Activated naive CD4-positive, alpha-beta T cell treated with anti-CD3 and anti-CD28 coated beads, Interleukin-2, amount 50 U/mL, for 24 hours (primary cell): Measurements from ENCODE around the gene PARD3B.
"Not testable (repeated sequence)": the region's sequence is repeated elsewhere in the genome, so short reads cannot be mapped to it uniquely, and the experiment has no call there.

Experiments used
- H3K27ac Mint-ChIP-seq: one replicate; pipeline ENCODE4 v1.8.0; 2021; ENCODE audit warnings: mild to moderate bottlenecking, mixed read lengths
- H3K27me3 Mint-ChIP-seq: one replicate; pipeline ENCODE4 v1.8.0; 2021; ENCODE audit warnings: mixed read lengths
- H3K36me3 Mint-ChIP-seq: one replicate; pipeline ENCODE4 v1.8.0; 2021; ENCODE audit warnings: mixed read lengths
- H3K4me1 Mint-ChIP-seq: one replicate; pipeline ENCODE4 v1.8.0; 2021; ENCODE audit warnings: mixed read lengths
- H3K4me3 Mint-ChIP-seq: one replicate; pipeline ENCODE4 v1.8.0; 2021; ENCODE audit warnings: mild to moderate bottlenecking, mixed read lengths
- H3K9me3 Mint-ChIP-seq: one replicate; pipeline ENCODE4 v1.8.0; 2021; ENCODE audit warnings: mixed read lengths

Gene PARD3B

GRCh38 chr2:204533629-204534370 is 11.5 kb upstream of the PARD3B start:
- no peak overlapping the region for H3K4me3 Mint-ChIP-seq
- no peaks in the 10 kb centered on the region for H3K36me3 Mint-ChIP-seq
- H3K27ac Mint-ChIP-seq: no peak overlapping the region
- no peaks in the 10 kb centered on the region for H3K9me3 Mint-ChIP-seq
- H3K27me3 Mint-ChIP-seq: peaks cover 6% of the 10 kb centered on the region
- H3K4me1 Mint-ChIP-seq: no peaks in the 10 kb centered on the region

GRCh38 chr2:204535356-204535755 is 9.9 kb upstream of the PARD3B start:
- H3K27ac Mint-ChIP-seq: no peak overlapping the region

DNA sequence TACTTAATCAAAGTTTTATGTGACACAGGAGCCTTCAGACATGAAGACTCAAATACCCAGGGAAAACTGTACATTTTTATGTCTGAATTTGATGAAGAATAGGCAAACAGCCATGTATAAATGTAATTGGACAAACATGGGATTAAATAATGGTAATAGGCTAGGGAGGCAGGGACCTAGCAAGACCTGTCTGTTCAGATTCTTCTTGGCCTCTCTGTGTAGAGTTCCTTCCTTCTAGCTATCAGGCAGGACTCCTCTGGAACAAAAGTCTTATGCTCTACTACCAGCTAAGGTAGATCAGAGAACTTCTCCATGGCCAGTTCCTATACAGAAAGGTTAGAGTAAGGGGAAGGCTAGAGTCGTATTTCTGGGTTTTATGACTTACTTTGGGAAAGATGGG is 9.5 kb upstream of the PARD3B start:
- Mint-ChIP-seq H3K4me1 (no peaks in the 10 kb centered on the region), H3K9me3 (no peaks in the 10 kb centered on the region), H3K27me3 (peaks cover 6% of the 10 kb centered on the region), H3K4me3 (no peak overlapping the region), H3K36me3 (no peaks in the 10 kb centered on the region), H3K27ac (no peak overlapping the region)

More at GRCh38 chr2:204535356-204535755, 9.9 kb upstream of the PARD3B start:
- Mint-ChIP-seq H3K36me3 (no peaks in the 10 kb centered on the region), H3K9me3 (no peaks in the 10 kb centered on the region), H3K27me3 (peaks cover 6% of the 10 kb centered on the region), H3K4me1 (no peaks in the 10 kb centered on the region), H3K4me3 (no peak overlapping the region)

GRCh38 chr2:204538182-204539018 is 6.9 kb upstream of the PARD3B start:
- no peaks in the 10 kb centered on the region for H3K4me1 Mint-ChIP-seq
- peaks cover 4% of the 10 kb centered on the region for H3K27me3 Mint-ChIP-seq
- H3K36me3 Mint-ChIP-seq: no peaks in the 10 kb centered on the region
- H3K27ac Mint-ChIP-seq: no peak overlapping the region
- H3K9me3 Mint-ChIP-seq: no peaks in the 10 kb centered on the region
- H3K4me3 Mint-ChIP-seq: no peak overlapping the region

DNA sequence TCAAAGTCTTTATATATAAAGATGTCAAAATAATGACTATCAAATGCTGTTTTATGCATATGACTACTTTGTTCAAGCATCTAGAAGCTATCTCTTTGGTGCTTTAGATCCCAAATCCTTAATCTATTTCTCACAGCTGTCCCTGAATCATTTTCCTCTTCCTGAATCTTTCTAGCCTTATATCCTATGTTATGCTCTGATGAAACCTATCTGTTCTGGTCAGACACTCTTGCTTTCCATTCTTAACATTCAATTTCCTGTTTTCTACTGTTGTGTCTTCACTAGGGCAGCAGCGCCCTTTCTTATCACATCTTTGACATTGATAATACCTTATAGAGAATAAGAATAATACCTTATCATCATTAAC is 6.3 kb upstream of the PARD3B start:
- Mint-ChIP-seq H3K36me3 (no peaks in the 10 kb centered on the region), H3K27me3 (peaks cover 9% of the 10 kb centered on the region), H3K27ac (no peak overlapping the region), H3K9me3 (no peaks in the 10 kb centered on the region), H3K4me3 (no peak overlapping the region), H3K4me1 (no peaks in the 10 kb centered on the region)

- peaks cover 12% of the 10 kb centered on the region for H3K4me1 Mint-ChIP-seq
- no peaks in the 10 kb centered on the region for H3K9me3 Mint-ChIP-seq
- peaks cover 20% of the 10 kb centered on the region for H3K27me3 Mint-ChIP-seq
- no peak overlapping the region for H3K4me3 Mint-ChIP-seq
- no peak overlapping the region for H3K27ac Mint-ChIP-seq
- no peaks in the 10 kb centered on the region for H3K36me3 Mint-ChIP-seq
Observed at GRCh38 chr2:204541637-204542036, 3.6 kb upstream of the PARD3B start.

GRCh38 chr2:204542982-204543608 is 2.2 kb upstream of the PARD3B start:
- peaks cover 20% of the 10 kb centered on the region for H3K27me3 Mint-ChIP-seq
- no peaks in the 10 kb centered on the region for H3K36me3 Mint-ChIP-seq
- H3K9me3 Mint-ChIP-seq: no peaks in the 10 kb centered on the region
- H3K4me3 Mint-ChIP-seq: no peak overlapping the region
- H3K4me1 Mint-ChIP-seq: peaks cover 12% of the 10 kb centered on the region
- no peak overlapping the region for H3K27ac Mint-ChIP-seq

GRCh38 chr2:204545861-204546735 is 823 bp downstream of the PARD3B start:
- Mint-ChIP-seq H3K27ac (no peak overlapping the region), H3K4me3 (peak overlapping the region; percentile 78), H3K9me3 (no peaks in the 10 kb centered on the region), H3K27me3 (peaks cover 20% of the 10 kb centered on the region), H3K36me3 (no peaks in the 10 kb centered on the region), H3K4me1 (peaks cover 12% of the 10 kb centered on the region)

DNA sequence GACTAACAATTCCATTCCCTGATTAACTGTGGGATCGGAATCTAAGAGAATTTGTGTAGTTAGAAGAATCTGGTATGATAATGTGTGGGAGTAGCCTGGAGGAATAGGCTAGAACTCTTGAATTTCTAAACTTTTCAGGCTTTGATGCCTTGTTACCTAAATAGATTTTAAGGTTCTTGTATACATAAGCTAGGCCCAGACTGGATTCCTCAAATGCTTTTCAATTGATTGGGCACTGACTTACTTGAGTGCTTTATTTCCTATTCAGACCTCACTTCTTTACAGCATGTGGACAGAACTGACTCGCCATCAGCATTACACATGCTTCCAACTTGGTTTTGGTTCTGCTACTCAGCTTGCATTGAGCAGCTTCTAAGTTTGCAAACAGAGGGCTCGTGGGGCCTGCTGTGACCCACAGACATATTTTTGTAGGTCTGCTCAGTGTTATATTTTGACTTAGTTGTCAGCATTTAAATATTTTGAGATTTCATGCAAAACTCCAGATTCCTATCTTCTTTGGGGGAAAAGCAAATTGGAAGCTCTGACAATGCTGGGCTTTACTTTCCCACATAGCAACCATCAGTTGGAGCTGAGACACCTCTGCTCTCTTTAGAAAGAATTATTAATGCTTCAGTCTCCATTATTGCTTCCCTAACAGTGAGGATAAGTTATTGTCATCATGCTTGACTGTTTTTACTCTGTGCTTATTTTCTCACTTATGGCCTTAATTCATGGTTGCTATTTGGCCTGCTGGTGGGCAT is 5.7 kb downstream of the PARD3B start:
- no peak overlapping the region for H3K4me3 Mint-ChIP-seq
- H3K36me3 Mint-ChIP-seq: no peaks in the 10 kb centered on the region
- peaks cover 3% of the 10 kb centered on the region for H3K4me1 Mint-ChIP-seq
- H3K27me3 Mint-ChIP-seq: peaks cover 7% of the 10 kb centered on the region
- H3K9me3 Mint-ChIP-seq: no peaks in the 10 kb centered on the region
- no peak overlapping the region for H3K27ac Mint-ChIP-seq

GRCh38 chr2:204551512-204551863 is 6.2 kb downstream of the PARD3B start:
- H3K4me1 Mint-ChIP-seq: no peaks in the 10 kb centered on the region
- peaks cover 1% of the 10 kb centered on the region for H3K27me3 Mint-ChIP-seq
- H3K36me3 Mint-ChIP-seq: no peaks in the 10 kb centered on the region
- H3K4me3 Mint-ChIP-seq: no peak overlapping the region
- no peaks in the 10 kb centered on the region for H3K9me3 Mint-ChIP-seq
- H3K27ac Mint-ChIP-seq: no peak overlapping the region

GRCh38 chr2:204557604-204558003 is 12.3 kb downstream of the PARD3B start:
- no peaks in the 10 kb centered on the region for H3K36me3 Mint-ChIP-seq
- H3K27ac Mint-ChIP-seq: no peak overlapping the region
- peaks cover 5% of the 10 kb centered on the region for H3K27me3 Mint-ChIP-seq
- H3K4me3 Mint-ChIP-seq: no peak overlapping the region
- H3K4me1 Mint-ChIP-seq: no peaks in the 10 kb centered on the region
- no peaks in the 10 kb centered on the region for H3K9me3 Mint-ChIP-seq

- not testable (repeated sequence) for H3K27me3 Mint-ChIP-seq, H3K4me1 Mint-ChIP-seq, H3K27ac Mint-ChIP-seq, H3K36me3 Mint-ChIP-seq, H3K9me3 Mint-ChIP-seq, H3K4me3 Mint-ChIP-seq
Observed at GRCh38 chr2:204559358-204559757, 14.1 kb downstream of the PARD3B start.

- Mint-ChIP-seq H3K4me1 (no peaks in the 10 kb centered on the region), H3K4me3 (no peak overlapping the region), H3K27me3 (peaks cover 8% of the 10 kb centered on the region), H3K27ac (no peak overlapping the region), H3K36me3 (no peaks in the 10 kb centered on the region), H3K9me3 (no peaks in the 10 kb centered on the region)
Observed at GRCh38 chr2:204560902-204561301, 15.6 kb downstream of the PARD3B start.

DNA sequence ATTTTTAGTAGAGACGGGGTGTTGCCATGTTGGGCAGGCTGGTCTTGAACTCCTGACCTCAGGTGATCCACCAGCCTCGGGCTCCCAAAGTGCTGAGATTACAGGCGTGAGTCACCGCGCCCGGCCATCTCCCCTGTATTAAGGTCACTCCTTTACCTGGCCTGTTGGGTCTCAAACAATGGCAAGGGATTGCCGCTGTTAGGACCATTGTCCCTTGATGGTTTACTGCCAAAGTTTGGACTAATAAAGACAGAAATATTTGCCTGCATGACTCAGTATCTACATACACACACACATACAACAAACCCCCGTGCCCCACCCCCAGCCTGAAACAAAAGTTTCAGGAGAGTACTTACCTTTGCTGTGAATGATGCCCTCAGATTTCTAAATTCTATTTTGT is 16.5 kb downstream of the PARD3B start:
- no peaks in the 10 kb centered on the region for H3K4me1 Mint-ChIP-seq
- no peaks in the 10 kb centered on the region for H3K36me3 Mint-ChIP-seq
- peaks cover 8% of the 10 kb centered on the region for H3K27me3 Mint-ChIP-seq
- H3K27ac Mint-ChIP-seq: no peak overlapping the region
- no peaks in the 10 kb centered on the region for H3K9me3 Mint-ChIP-seq
- H3K4me3 Mint-ChIP-seq: no peak overlapping the region

- Mint-ChIP-seq H3K4me1 (no peaks in the 10 kb centered on the region), H3K27me3 (peaks cover 6% of the 10 kb centered on the region), H3K27ac (no peak overlapping the region), H3K36me3 (no peaks in the 10 kb centered on the region), H3K4me3 (no peak overlapping the region), H3K9me3 (no peaks in the 10 kb centered on the region)
Observed at GRCh38 chr2:204566439-204566838, 21.2 kb downstream of the PARD3B start.
